Measurements from ENCODE around the gene MAPKAP1.

GRCh38 chr9:125486576-125486975 is 220.4 kb downstream of the MAPKAP1 start:
- no peak for TF ChIP-seq NFIC (IDR thresholded peaks at IDR 0.05)
- TF ChIP-seq CEBPB (IDR thresholded peaks at IDR 0.05), result no peak
- no peak for TF ChIP-seq YY1 (IDR thresholded peaks at IDR 0.05; ENCODE audit: low read depth)
